HepG2 (cell line): ENCODE measurements around the gene ADRA1B. TPM values are rescaled to one million over a fixed set of nuclear protein-coding genes. Genes with fewer than 3 reads are reported as not detected.

Experiments
- BORCS8-MEF2B ChIP-seq: sonication (generic); formaldehyde crosslinking; IDR thresholded peaks from 2 replicates; pipeline ENCODE4 v1.8.0; 2022; ENCODE audit warnings: mild to moderate bottlenecking, missing genetic modification reagents
- FIP1L1 ChIP-seq: fragments of 200-400 bp; formaldehyde crosslinking; IDR thresholded peaks from 2 replicates; pipeline ENCODE4 v1.6.1; 2018; ENCODE audit warnings: low read depth, mild to moderate bottlenecking, low read length, moderate library complexity, borderline replicate concordance; ENCODE audit not compliant: insufficient read depth
- FOXA3 ChIP-seq: IDR thresholded peaks from 2 replicates; pipeline ENCODE4 v1.6.1; 2016; ENCODE audit warnings: missing genetic modification reagents, missing compliant biosample characterization
- FOXK1 ChIP-seq: sonication (generic); formaldehyde crosslinking; IDR thresholded peaks from 2 replicates; pipeline ENCODE4 v1.4.0; 2020; ENCODE audit warnings: low read depth, missing genetic modification reagents, borderline replicate concordance
- FOXP1 ChIP-seq, 2 experiments: fragments of 450-650 bp in 1 of 2; IDR thresholded peaks; 2 replicates each; pipeline ENCODE4 v1.6.1; 2017 to 2018; ENCODE audit warnings: antibody characterized with exemption in 1 of 2
- HNRNPL ChIP-seq: fragments of 200-400 bp; formaldehyde crosslinking; IDR thresholded peaks from 2 replicates; pipeline ENCODE4 v1.6.1; 2017; ENCODE audit warnings: mild to moderate bottlenecking, low read depth, low read length
- POGZ ChIP-seq: sonication (generic); formaldehyde crosslinking; IDR thresholded peaks from 2 replicates; pipeline ENCODE4 v1.4.0; 2020; ENCODE audit warnings: mild to moderate bottlenecking, missing genetic modification reagents
- POLR2G ChIP-seq: fragments of 200-400 bp; formaldehyde crosslinking; IDR thresholded peaks from 2 replicates; pipeline ENCODE4 v1.6.1; 2018; ENCODE audit warnings: mild to moderate bottlenecking, low read depth, low read length, moderate library complexity
- SMAD9 ChIP-seq: sonication (generic); formaldehyde crosslinking; IDR thresholded peaks from 2 replicates; pipeline ENCODE4 v1.5.1; 2020; ENCODE audit warnings: mild to moderate bottlenecking, missing genetic modification reagents
- SP1 ChIP-seq, 2 experiments: fragments of 450-650 bp in 1 of 2; sonication (generic) in 1 of 2; formaldehyde crosslinking in 1 of 2; IDR thresholded peaks; 2 replicates each; pipeline versions ENCODE4 v1.4.0 to v1.6.1; 2016 to 2020; ENCODE audit warnings: missing genetic modification reagents in 1 of 2
- SP140L ChIP-seq: sonication (generic); formaldehyde crosslinking; IDR thresholded peaks from 2 replicates; pipeline ENCODE4 v1.4.0; 2020; ENCODE audit warnings: missing genetic modification reagents, borderline replicate concordance
- SPEN ChIP-seq: sonication (generic); formaldehyde crosslinking; IDR thresholded peaks from 2 replicates; pipeline ENCODE4 v1.5.1; 2020; ENCODE audit warnings: low read depth, mild to moderate bottlenecking, missing genetic modification reagents
- YEATS4 ChIP-seq: sonication (generic); formaldehyde crosslinking; IDR thresholded peaks from 2 replicates; pipeline ENCODE4 v1.4.0; 2020; ENCODE audit warnings: missing genetic modification reagents, borderline replicate concordance
- ZNF335 ChIP-seq: sonication (generic); formaldehyde crosslinking; IDR thresholded peaks from 2 replicates; pipeline ENCODE4 v1.4.0; 2020; ENCODE audit warnings: missing genetic modification reagents
- ZNF556 ChIP-seq: sonication (generic); formaldehyde crosslinking; IDR thresholded peaks from 2 replicates; pipeline ENCODE4 v1.4.0; 2020; ENCODE audit warnings: mild to moderate bottlenecking, missing genetic modification reagents, borderline replicate concordance
- polyA plus RNA-seq, 8 experiments: library from polyadenylated mRNA; depleted of rRNA in 3 of 8; stranded (reverse) in 7 of 8; unstranded in 1 of 8; fragments of >200 nt; fragmentation: Illumina TruSeq in 4 of 8; extraction: Trizol in 4 of 8; gene quantifications; 2 replicates each; pipeline versions ENCODE4 v1.2.1 to v1.2.3, GENCODE V29; 2011 to 2016; ENCODE audit warnings: low read depth in 4 of 8, missing spikeins in 1 of 8, mixed read lengths in 1 of 8; ENCODE audit not compliant: insufficient read depth in 1 of 8
- total RNA-seq, 5 experiments: library from RNA; depleted of rRNA; stranded (reverse); fragments of >200 nt; fragmentation: Illumina TruSeq; extraction: Trizol; gene quantifications; 2 replicates each; pipeline ENCODE4 v1.2.3, GENCODE V29; 2016; ENCODE audit warnings: low read depth in 1 of 5
- TF ChIP-seq, protein P1 (sequence below): sonication (generic); formaldehyde crosslinking; IDR thresholded peaks from 2 replicates; pipeline ENCODE4 v1.8.1; 2023; ENCODE audit warnings: mild to moderate bottlenecking, missing genetic modification reagents
- TF ChIP-seq, protein P2 (sequence below): sonication (generic); formaldehyde crosslinking; conservative IDR thresholded peaks from 2 replicates; pipeline ENCODE4 v1.4.0; 2020; ENCODE audit warnings: missing genetic modification reagents
- TF ChIP-seq, protein P3 (sequence below): IDR thresholded peaks from 2 replicates; pipeline ENCODE4 v1.6.1; 2016; ENCODE audit warnings: low read depth, borderline replicate concordance
- TF ChIP-seq, protein P4 (sequence below): sonication (generic); formaldehyde crosslinking; conservative IDR thresholded peaks from 2 replicates; pipeline ENCODE4 v1.8.1; 2023; ENCODE audit warnings: missing genetic modification reagents
- TF ChIP-seq, protein P5 (sequence below): IDR thresholded peaks from 2 replicates; pipeline ENCODE4 v1.6.1; 2018; ENCODE audit warnings: missing genetic modification reagents, mild to moderate bottlenecking, missing compliant biosample characterization
- TF ChIP-seq, protein P6 (sequence below): sonication (generic); formaldehyde crosslinking; IDR thresholded peaks from 2 replicates; pipeline ENCODE4 v1.4.0; 2020; ENCODE audit warnings: missing genetic modification reagents

The ADRA1B gene
- total and polyA plus RNA-seq, 2 of the 13 experiments (the other 11 are each of a cell fraction or from before 2014, with no cell fraction given), result not detected

DNA sequence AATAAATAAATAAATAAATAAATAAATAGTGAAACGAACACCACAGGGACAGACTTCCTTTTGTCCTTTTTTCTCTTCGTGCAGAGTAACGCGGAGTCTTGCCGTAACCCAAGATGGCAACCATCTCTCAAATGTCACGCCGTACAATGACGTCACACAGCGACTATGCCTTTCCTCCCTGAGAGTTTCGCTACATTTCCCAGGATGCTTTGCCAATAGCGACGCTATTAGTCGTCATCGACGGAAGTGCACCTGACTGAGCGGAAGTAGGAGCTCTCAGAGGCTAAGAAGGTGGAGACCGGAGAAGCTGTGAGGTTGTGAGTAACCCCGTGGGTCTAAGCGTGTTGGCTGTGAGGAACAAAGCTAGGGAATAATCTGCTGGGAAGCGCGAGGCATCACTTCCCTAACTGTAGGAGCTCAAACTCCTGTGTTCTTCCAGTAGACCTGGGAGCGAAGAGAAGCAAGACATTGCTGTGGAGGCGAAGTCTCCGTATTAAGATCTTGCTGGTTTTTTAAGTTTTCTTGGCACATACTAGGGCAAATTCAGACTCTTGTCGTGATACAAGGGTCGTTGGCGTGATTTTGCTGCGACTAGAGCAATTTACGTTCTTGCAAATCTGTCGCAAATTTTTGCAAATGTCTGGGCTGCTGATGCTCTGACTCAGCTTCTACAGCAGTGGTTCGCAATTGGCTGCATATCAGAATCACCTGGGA lies 92.8 kb downstream of the ADRA1B start, which contains the start of gene TTC1 (continued):
- TF ChIP-seq, protein P1, sequence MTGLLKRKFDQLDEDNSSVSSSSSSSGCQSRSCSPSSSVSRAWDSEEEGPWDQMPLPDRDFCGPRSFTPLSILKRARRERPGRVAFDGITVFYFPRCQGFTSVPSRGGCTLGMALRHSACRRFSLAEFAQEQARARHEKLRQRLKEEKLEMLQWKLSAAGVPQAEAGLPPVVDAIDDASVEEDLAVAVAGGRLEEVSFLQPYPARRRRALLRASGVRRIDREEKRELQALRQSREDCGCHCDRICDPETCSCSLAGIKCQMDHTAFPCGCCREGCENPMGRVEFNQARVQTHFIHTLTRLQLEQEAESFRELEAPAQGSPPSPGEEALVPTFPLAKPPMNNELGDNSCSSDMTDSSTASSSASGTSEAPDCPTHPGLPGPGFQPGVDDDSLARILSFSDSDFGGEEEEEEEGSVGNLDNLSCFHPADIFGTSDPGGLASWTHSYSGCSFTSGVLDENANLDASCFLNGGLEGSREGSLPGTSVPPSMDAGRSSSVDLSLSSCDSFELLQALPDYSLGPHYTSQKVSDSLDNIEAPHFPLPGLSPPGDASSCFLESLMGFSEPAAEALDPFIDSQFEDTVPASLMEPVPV (CRISPR knock-in tag), result no peak
- TF ChIP-seq, protein P2, sequence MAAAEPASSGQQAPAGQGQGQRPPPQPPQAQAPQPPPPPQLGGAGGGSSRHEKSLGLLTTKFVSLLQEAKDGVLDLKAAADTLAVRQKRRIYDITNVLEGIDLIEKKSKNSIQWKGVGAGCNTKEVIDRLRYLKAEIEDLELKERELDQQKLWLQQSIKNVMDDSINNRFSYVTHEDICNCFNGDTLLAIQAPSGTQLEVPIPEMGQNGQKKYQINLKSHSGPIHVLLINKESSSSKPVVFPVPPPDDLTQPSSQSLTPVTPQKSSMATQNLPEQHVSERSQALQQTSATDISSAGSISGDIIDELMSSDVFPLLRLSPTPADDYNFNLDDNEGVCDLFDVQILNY, result no peak
- peak; percentile 89; the same call in 1 of the 2 replicates for TF ChIP-seq FOXK1 (CRISPR knock-in tag)
- TF ChIP-seq ZNF335, result no peak
- TF ChIP-seq, protein P3, sequence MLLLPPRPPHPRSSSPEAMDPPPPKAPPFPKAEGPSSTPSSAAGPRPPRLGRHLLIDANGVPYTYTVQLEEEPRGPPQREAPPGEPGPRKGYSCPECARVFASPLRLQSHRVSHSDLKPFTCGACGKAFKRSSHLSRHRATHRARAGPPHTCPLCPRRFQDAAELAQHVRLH (CRISPR knock-in tag), result peak; percentile 36; the same call in 1 of the 2 replicates
- TF ChIP-seq ZNF556 (CRISPR knock-in tag), result no peak
- TF ChIP-seq, protein P4, sequence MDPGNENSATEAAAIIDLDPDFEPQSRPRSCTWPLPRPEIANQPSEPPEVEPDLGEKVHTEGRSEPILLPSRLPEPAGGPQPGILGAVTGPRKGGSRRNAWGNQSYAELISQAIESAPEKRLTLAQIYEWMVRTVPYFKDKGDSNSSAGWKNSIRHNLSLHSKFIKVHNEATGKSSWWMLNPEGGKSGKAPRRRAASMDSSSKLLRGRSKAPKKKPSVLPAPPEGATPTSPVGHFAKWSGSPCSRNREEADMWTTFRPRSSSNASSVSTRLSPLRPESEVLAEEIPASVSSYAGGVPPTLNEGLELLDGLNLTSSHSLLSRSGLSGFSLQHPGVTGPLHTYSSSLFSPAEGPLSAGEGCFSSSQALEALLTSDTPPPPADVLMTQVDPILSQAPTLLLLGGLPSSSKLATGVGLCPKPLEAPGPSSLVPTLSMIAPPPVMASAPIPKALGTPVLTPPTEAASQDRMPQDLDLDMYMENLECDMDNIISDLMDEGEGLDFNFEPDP (CRISPR knock-in tag), result no peak
- peak; percentile 89 for TF ChIP-seq SPEN (CRISPR knock-in tag)
- no peak for TF ChIP-seq FOXP1 (IDR thresholded peaks at IDR 0.05)
- 0 out of 2 replicates have a peak, but pooled peaks have one; percentile 29 for TF ChIP-seq FOXP1 (CRISPR knock-in tag; IDR thresholded peaks at IDR 0.05)
- TF ChIP-seq POLR2G, result peak; percentile 96
- TF ChIP-seq BORCS8-MEF2B (CRISPR knock-in tag), result no peak
- TF ChIP-seq HNRNPL, result no peak
- no peak for TF ChIP-seq SMAD9 (CRISPR knock-in tag)
- TF ChIP-seq YEATS4 (CRISPR knock-in tag), result peak; percentile 46; the same call in 1 of the 2 replicates
- no peak for TF ChIP-seq SP140L (CRISPR knock-in tag)
- peak; percentile 59 for TF ChIP-seq FOXA3 (CRISPR knock-in tag)
- peak; percentile 91 for TF ChIP-seq POGZ (CRISPR knock-in tag)
- TF ChIP-seq SP1 (IDR thresholded peaks at IDR 0.05), result no peak
- peak; percentile 38; the same call in 1 of the 2 replicates for TF ChIP-seq SP1 (CRISPR knock-in tag; IDR thresholded peaks at IDR 0.05)
- TF ChIP-seq, protein P5, sequence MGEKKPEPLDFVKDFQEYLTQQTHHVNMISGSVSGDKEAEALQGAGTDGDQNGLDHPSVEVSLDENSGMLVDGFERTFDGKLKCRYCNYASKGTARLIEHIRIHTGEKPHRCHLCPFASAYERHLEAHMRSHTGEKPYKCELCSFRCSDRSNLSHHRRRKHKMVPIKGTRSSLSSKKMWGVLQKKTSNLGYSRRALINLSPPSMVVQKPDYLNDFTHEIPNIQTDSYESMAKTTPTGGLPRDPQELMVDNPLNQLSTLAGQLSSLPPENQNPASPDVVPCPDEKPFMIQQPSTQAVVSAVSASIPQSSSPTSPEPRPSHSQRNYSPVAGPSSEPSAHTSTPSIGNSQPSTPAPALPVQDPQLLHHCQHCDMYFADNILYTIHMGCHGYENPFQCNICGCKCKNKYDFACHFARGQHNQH, result peak; percentile 42; the same call in 1 of the 2 replicates
- TF ChIP-seq, protein P6, sequence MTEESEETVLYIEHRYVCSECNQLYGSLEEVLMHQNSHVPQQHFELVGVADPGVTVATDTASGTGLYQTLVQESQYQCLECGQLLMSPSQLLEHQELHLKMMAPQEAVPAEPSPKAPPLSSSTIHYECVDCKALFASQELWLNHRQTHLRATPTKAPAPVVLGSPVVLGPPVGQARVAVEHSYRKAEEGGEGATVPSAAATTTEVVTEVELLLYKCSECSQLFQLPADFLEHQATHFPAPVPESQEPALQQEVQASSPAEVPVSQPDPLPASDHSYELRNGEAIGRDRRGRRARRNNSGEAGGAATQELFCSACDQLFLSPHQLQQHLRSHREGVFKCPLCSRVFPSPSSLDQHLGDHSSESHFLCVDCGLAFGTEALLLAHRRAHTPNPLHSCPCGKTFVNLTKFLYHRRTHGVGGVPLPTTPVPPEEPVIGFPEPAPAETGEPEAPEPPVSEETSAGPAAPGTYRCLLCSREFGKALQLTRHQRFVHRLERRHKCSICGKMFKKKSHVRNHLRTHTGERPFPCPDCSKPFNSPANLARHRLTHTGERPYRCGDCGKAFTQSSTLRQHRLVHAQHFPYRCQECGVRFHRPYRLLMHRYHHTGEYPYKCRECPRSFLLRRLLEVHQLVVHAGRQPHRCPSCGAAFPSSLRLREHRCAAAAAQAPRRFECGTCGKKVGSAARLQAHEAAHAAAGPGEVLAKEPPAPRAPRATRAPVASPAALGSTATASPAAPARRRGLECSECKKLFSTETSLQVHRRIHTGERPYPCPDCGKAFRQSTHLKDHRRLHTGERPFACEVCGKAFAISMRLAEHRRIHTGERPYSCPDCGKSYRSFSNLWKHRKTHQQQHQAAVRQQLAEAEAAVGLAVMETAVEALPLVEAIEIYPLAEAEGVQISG (CRISPR knock-in tag), result peak; percentile 94
- no peak for TF ChIP-seq FIP1L1
